Hair follicular keratinocyte (primary cell): ENCODE data around the gene ACP6. TPM values are rescaled to one million over a fixed set of nuclear protein-coding genes. Genes with fewer than 3 reads are reported as not detected.

Experiments
- total RNA-seq: library from RNA; depleted of rRNA; stranded (reverse); fragments of >200 nt; gene quantifications from 2 replicates; pipeline ENCODE4 v1.2.3, GENCODE V29; 2015

The ACP6 gene
- 17.3 and 22.7 TPM in 2 replicates for total RNA-seq

DNA sequence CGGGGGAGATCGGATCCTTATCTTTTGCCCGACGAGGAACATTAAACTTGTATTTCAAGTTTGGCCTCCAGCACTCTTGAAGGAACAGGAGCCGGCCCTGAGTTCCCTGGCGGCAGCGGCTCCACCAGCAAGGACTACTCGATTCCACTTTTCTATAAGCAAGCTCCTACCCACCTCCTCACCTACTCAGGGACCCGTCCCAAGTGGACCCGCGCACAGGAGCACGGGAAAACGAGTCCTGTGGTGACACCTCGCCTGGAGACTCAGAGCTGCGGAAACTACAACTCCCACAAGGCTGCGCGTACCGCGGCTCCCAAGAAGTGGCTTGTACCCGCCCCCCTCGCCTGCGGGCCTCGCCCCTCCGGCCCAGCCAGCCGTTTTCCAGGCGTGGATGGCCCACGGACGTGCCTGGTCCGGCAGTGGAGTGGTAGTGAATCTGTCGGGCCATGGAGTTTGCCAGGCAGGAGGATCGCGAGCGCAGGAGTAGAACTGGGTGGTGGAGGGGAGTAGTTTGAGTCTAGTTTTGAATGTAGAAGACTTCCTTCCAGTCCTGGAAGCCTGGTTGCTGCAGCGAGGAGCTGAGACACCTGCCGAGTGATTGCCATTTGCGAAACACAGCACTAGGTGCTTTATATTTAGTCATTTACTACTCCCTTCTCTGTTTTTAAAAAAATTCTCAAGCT lies at the start of gene ACP6:
Gene ACP6, minus strand, starts transcription at position 206 of the 683 bp plus-strand sequence. CDS start 476 bp downstream, outside the sequence.

Other genes with a start within 250 kb of the ACP6 start
- gene BCL9, start 129.0 kb downstream of the ACP6 start, total RNA-seq, result 12.7 and 29.2 TPM in 2 replicates
- 0.55 and 2.7 TPM in 2 replicates for gene GJA5, start 90.1 kb upstream of the ACP6 start, total RNA-seq
- gene GJA8, start 232.3 kb upstream of the ACP6 start, total RNA-seq, result not detected in 2 replicates